ENCODE results near the gene HSD3B2.

GRCh38 chr1:119372503-119373086 lies 42.4 kb upstream of the HSD3B2 start:
- TF ChIP-seq CTCF (IDR thresholded peaks at IDR 0.05; ENCODE audit: poor library complexity) (peak; percentile 66), EZH2 (IDR thresholded peaks at IDR 0.05; ENCODE audit: borderline replicate concordance) (no peak), EZH2phosphoT487 (IDR thresholded peaks at IDR 0.05; ENCODE audit: low read depth, severe bottlenecking, unreplicated experiment) (no peak)

Data from hepatocyte (in vitro differentiated cells).